Activated T-helper 1 cell treated with anti-CD3 and anti-CD28 coated beads, Interleukin-12 subunit alpha, Interleukin-12 subunit beta, Interleukin-2, Interleukin-4 antibody, amounts not matched to agents 30 ng/mL and 10 ng/mL and 1 ng/mL, durations not matched to agents 14 hours and 24 hours and 36 hours (primary cell): ENCODE results near the gene P4HB. TPM values are rescaled to one million over a fixed set of nuclear protein-coding genes. Genes with fewer than 3 reads are reported as not detected.
A peak's percentile ranks its signal among the peaks of the same experiment; 100 is the strongest.

Experiments
- DNase-seq: peaks from one replicate; pipeline ENCODE4 v3.0.0; 2021; ENCODE audit warnings: low spot score
- H3K27ac Mint-ChIP-seq: one replicate; pipeline ENCODE4 v1.8.0; 2021; ENCODE audit warnings: mild to moderate bottlenecking, mixed read lengths
- H3K27me3 Mint-ChIP-seq: one replicate; pipeline ENCODE4 v1.8.0; 2022; ENCODE audit warnings: mild to moderate bottlenecking, moderate library complexity, mixed read lengths; ENCODE audit not compliant: insufficient read depth
- H3K36me3 Mint-ChIP-seq: one replicate; pipeline ENCODE4 v1.8.0; 2021; ENCODE audit warnings: low read depth, mixed read lengths
- H3K4me1 Mint-ChIP-seq: one replicate; pipeline ENCODE4 v1.8.0; 2021; ENCODE audit warnings: low read depth, mixed read lengths
- H3K4me3 Mint-ChIP-seq: one replicate; pipeline ENCODE4 v1.8.0; 2021; ENCODE audit warnings: mild to moderate bottlenecking, moderate library complexity, mixed read lengths
- H3K9me3 Mint-ChIP-seq: one replicate; pipeline ENCODE4 v1.8.0; 2021; ENCODE audit warnings: mixed read lengths
- intact Hi-C: fragments of 100-400 bp; cut with micrococcal nuclease; formaldehyde crosslinking; loops from one replicate; pipeline ENCODE4 v1.15.1; 2024
- total RNA-seq: library from RNA; stranded (reverse); gene quantifications from 2 replicates; pipeline ENCODE4 v1.2.3, GENCODE V29; 2022

Gene P4HB
- total RNA-seq, 1 donor from 2014 or later: 477 TPM

GRCh38 chr17:81888105-81888987, 28.0 kb upstream of the P4HB start:
- intact Hi-C loops: no loop called here
- Mint-ChIP-seq H3K9me3 (no peaks in the 10 kb centered on the region), H3K36me3 (peaks cover 39% of the 10 kb centered on the region), H3K4me3 (peak overlapping the region; percentile 92), H3K4me1 (peaks cover 13% of the 10 kb centered on the region), H3K27me3 (no peaks in the 10 kb centered on the region), H3K27ac (no peak overlapping the region)
- no peak for DNase-seq

- peaks cover 41% of the 10 kb centered on the region for H3K36me3 Mint-ChIP-seq
- no peak overlapping the region for H3K27ac Mint-ChIP-seq
- intact Hi-C loops: no loop called here
Observed at GRCh38 chr17:81885869-81886548, 25.7 kb upstream of the P4HB start.

GRCh38 chr17:81885454-81885853, 25.1 kb upstream of the P4HB start:
- no peaks in the 10 kb centered on the region for H3K27me3 Mint-ChIP-seq
- intact Hi-C loops: no loop called here
- no peak overlapping the region for H3K4me3 Mint-ChIP-seq
- H3K27ac Mint-ChIP-seq: no peak overlapping the region
- peaks cover 13% of the 10 kb centered on the region for H3K4me1 Mint-ChIP-seq
- no peak for DNase-seq
- peaks cover 42% of the 10 kb centered on the region for H3K36me3 Mint-ChIP-seq
- H3K9me3 Mint-ChIP-seq: no peaks in the 10 kb centered on the region

More at GRCh38 chr17:81885869-81886548, 25.7 kb upstream of the P4HB start:
- DNase-seq: no peak
- H3K27me3 Mint-ChIP-seq: no peaks in the 10 kb centered on the region
- no peak overlapping the region for H3K4me3 Mint-ChIP-seq
- H3K4me1 Mint-ChIP-seq: peaks cover 13% of the 10 kb centered on the region
- H3K9me3 Mint-ChIP-seq: no peaks in the 10 kb centered on the region

- Mint-ChIP-seq H3K27ac (no peak overlapping the region), H3K4me1 (peaks cover 13% of the 10 kb centered on the region), H3K4me3 (no peak overlapping the region), H3K36me3 (peaks cover 45% of the 10 kb centered on the region), H3K27me3 (no peaks in the 10 kb centered on the region), H3K9me3 (no peaks in the 10 kb centered on the region)
- intact Hi-C loops: no loop called here
- no peak for DNase-seq
Observed at GRCh38 chr17:81884968-81885367, 24.6 kb upstream of the P4HB start.

- peaks cover 13% of the 10 kb centered on the region for H3K4me1 Mint-ChIP-seq
- no peak overlapping the region for H3K4me3 Mint-ChIP-seq
- peaks cover 47% of the 10 kb centered on the region for H3K36me3 Mint-ChIP-seq
- no peak overlapping the region for H3K27ac Mint-ChIP-seq
- DNase-seq: no peak
- intact Hi-C loops: no loop called here
- no peaks in the 10 kb centered on the region for H3K27me3 Mint-ChIP-seq
- no peaks in the 10 kb centered on the region for H3K9me3 Mint-ChIP-seq
Observed at GRCh38 chr17:81884520-81884919, 24.2 kb upstream of the P4HB start.

DNA sequence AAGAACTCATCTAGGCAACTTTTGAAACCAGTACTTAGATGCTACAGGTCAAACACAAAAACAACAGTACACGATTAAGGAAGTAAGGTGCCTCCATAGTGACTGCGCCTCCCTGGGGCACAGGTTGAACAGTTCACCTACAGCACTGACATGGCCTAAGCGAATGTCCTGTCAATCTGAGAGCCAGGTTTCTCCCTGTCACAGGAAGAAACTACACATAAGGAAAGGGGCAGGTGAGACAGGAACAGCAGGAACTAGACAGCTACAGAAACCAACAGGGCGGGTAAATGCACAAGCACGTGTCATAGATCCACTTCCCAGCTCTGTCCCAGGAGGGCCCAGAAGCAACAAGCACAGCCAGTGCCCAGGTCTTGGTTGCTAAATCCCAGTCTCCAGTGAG, 18.8 kb upstream of the P4HB start:
- H3K9me3 Mint-ChIP-seq: no peaks in the 10 kb centered on the region
- no peak overlapping the region for H3K27ac Mint-ChIP-seq
- H3K4me3 Mint-ChIP-seq: no peak overlapping the region
- intact Hi-C loops: no loop called here
- H3K27me3 Mint-ChIP-seq: no peaks in the 10 kb centered on the region
- DNase-seq: no peak
- no peaks in the 10 kb centered on the region for H3K4me1 Mint-ChIP-seq
- H3K36me3 Mint-ChIP-seq: peaks cover 27% of the 10 kb centered on the region

DNA sequence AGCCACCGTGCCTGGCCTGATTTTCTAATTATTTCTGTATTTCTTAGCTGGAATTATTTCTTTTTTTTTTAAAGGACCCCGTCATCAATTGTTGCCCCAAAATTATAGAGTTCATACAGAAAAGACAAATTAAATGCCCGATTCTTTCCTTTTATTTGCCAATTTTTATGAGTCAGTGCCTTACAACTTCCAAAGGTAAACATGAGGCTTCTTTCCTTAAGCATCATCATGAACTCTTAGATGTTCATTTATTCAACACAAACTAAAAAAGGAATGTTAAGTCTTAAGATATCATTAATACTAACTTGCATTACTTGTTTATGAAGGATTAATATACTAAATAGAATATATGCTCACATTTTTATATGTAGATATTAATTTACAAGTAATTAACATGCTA, 18.0 kb upstream of the P4HB start:
- intact Hi-C loops: no loop called here
- H3K27ac Mint-ChIP-seq: no peak overlapping the region
- H3K36me3 Mint-ChIP-seq: peaks cover 25% of the 10 kb centered on the region
- H3K4me3 Mint-ChIP-seq: no peak overlapping the region
- no peaks in the 10 kb centered on the region for H3K27me3 Mint-ChIP-seq
- no peaks in the 10 kb centered on the region for H3K9me3 Mint-ChIP-seq
- no peak for DNase-seq
- H3K4me1 Mint-ChIP-seq: no peaks in the 10 kb centered on the region

GRCh38 chr17:81877569-81877968, 17.2 kb upstream of the P4HB start:
- H3K4me3 Mint-ChIP-seq: no peak overlapping the region
- H3K27ac Mint-ChIP-seq: no peak overlapping the region
- H3K9me3 Mint-ChIP-seq: no peaks in the 10 kb centered on the region
- H3K36me3 Mint-ChIP-seq: peaks cover 23% of the 10 kb centered on the region
- H3K4me1 Mint-ChIP-seq: no peaks in the 10 kb centered on the region
- no peaks in the 10 kb centered on the region for H3K27me3 Mint-ChIP-seq
- intact Hi-C loops: no loop called here
- no peak for DNase-seq

DNA sequence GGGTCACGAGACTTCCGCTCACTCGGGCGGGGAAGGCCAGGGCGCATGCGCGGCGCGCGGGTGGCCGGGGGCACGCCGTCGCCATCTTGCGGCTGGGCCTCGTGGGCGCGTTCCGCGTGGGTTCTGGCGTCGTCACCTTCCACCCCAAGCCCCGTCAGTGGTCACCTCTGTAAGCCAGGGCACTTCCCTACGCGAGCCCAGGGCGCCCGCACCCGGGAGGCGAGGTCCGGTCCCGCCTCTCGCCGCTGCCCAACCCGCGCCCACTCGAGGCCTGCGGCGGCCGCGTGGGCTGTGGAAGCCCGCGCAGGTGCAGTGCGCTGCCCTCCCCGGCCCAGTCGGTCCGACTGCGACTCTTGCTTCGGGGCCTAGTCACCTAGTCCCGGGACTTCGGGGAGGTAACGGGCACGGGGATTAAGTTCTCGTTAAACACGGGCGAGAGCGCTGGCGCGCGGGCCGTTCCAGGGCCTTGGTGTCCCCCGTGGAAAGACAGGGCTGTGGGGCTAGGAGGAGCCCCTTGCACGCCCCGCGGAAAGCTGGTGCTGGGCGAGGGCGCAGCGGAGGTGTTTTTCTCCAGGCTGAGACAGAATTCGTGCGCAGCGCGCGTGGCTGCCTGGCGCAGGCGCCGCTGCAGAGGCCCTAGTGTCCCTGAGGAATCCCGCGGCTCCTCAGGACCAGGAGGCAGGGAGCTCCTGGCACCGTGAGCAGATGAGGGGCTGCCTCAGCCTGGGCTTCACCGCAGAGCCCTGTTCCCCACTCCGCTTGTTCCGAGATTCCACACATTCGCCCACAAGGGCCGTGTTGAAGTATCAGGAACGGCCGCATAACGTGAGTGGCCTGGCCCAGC, 11.3 kb upstream of the P4HB start:
- Mint-ChIP-seq H3K36me3 (peaks cover 13% of the 10 kb centered on the region), H3K27ac (peak overlapping the region; percentile 90), H3K9me3 (no peaks in the 10 kb centered on the region), H3K4me3 (peak overlapping the region; percentile 84), H3K4me1 (peaks cover 7% of the 10 kb centered on the region), H3K27me3 (no peaks in the 10 kb centered on the region)
- intact Hi-C loops: loop anchor here (1.0 to 5.0 kb wide), 6 partner anchors 20 to 359 kb away; partner anchors contain the start of genes ACTG1, ALYREF, ANAPC11 and ASPSCR1
- peak; percentile 96 for DNase-seq

DNA sequence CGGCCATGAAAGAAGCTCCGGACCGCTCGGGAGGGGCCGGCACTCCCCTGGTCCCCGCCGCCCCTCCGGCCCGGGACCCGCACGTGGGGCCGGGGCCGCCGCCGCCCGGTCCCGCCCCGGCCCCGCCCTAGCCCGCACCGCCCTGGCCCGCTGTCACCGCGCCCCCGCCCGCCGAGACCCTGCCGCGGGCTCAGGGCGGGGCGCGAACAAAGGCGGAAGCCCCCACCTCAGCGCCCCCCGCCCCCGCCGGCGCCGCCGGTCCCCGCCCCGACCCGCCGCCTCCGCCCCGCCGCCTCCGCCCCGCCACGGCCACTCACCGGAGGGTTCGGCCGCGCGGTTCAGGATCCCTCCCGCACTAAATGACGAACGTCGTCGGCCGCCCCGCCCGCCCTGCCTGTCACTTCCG, 10.6 kb upstream of the P4HB start, which contains the start of gene ARHGDIA:
ARHGDIA (minus strand) TSS at position 357 of the 406 bp plus-strand sequence. CDS start 1,407 bp downstream, outside the sequence.
- H3K4me1 Mint-ChIP-seq: peaks cover 7% of the 10 kb centered on the region
- intact Hi-C loops: loop anchor here (1.0 to 5.0 kb wide), 7 partner anchors 11 to 359 kb away; partner anchors contain the start of genes ACTG1, ALYREF, ANAPC11 and ASPSCR1
- peaks cover 13% of the 10 kb centered on the region for H3K36me3 Mint-ChIP-seq
- no peak for DNase-seq
- peak within 1 kb of the TSS; percentile 92 for H3K4me3 Mint-ChIP-seq
- H3K9me3 Mint-ChIP-seq: no peaks in the 10 kb centered on the region
- peak within 1 kb of the TSS; percentile 91 for H3K27ac Mint-ChIP-seq
- no peaks in the 10 kb centered on the region for H3K27me3 Mint-ChIP-seq

DNA sequence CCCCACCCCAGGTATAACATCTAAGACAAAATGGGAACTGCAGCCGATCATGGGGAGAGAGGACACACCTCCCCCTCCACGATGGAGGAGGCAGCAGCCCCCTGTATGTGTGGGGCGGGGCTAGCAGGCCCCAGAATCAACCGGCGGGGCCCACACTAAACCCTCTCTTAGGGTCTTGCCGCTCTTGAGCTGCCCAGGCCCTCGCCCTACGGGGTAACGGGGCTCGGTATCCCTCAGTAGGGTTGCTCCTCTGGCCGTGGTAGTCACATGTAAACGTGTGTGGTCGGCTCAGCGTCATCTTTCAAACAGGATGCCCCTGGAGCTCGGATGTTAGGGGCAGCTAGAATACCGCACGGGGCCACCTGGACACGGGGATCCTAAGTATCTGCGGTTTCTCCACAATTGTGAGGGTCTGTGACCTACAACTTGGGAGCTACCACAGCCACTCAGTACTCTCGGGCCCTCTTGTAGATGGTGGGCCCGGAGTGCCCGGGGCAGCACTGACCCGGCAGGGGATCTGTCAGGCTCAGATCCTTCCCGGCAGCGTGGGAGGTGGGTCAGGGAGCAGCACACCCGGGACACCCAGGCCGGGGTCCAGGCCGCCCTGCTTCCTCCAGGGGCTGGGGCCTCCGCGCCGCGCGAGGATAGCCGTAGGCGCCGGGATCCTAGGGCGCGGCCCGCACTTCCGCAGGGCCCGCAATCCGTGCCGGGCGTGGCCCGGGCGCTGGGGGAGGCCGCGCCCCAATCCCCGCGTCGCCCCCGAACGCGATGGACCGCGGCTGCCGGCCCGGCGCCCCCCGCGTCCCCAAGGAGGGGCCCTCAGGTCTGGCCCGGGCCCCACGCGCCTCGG, 10.0 kb upstream of the P4HB start:
- Mint-ChIP-seq H3K9me3 (no peaks in the 10 kb centered on the region), H3K4me3 (peak overlapping the region; percentile 92), H3K4me1 (peaks cover 10% of the 10 kb centered on the region), H3K36me3 (peaks cover 15% of the 10 kb centered on the region), H3K27me3 (no peaks in the 10 kb centered on the region), H3K27ac (peak overlapping the region; percentile 91)
- intact Hi-C loops: loop anchor here (1.0 to 5.0 kb wide), 6 partner anchors 10 to 358 kb away; partner anchors contain the start of genes ACTG1, ASPSCR1, DCXR and MAFG
- DNase-seq: peak; percentile 34
